CD14-positive monocyte (primary cell): ENCODE data around the gene FUCA2. TPM values are rescaled to one million over a fixed set of nuclear protein-coding genes. Genes with fewer than 3 reads are reported as not detected.

Source experiments
- DNase-seq, 3 donors: peaks; one replicate each; pipeline ENCODE4 v3.0.0-alpha.2; 2011 to 2022
- H2AFZ ChIP-seq: 2 replicates; pipeline ENCODE4 v1.6.0; 2012; ENCODE audit warnings: mild to moderate bottlenecking, low read depth, low read length, inconsistent platforms; ENCODE audit not compliant: insufficient read depth, poor library complexity, severe bottlenecking
- H3K27ac ChIP-seq, 2 donors: 1 replicate in 1 of 2; 2 replicates in 1 of 2; pipeline ENCODE4 v1.5.1; 2012 to 2013; ENCODE audit warnings: low read length in 2 of 2, control low read depth in 1 of 2, inconsistent platforms in 1 of 2, low read depth in 1 of 2, mild to moderate bottlenecking in 1 of 2
- H3K27me3 ChIP-seq, 2 donors: one replicate each; pipeline versions ENCODE4 v1.6.0 to v1.6.1; 2011 to 2013; ENCODE audit warnings: low read length in 2 of 2; ENCODE audit not compliant: control insufficient read depth in 2 of 2, insufficient read depth in 2 of 2
- H3K36me3 ChIP-seq, 2 donors: replicated peaks in 1 of 2; 1 replicate in 1 of 2; 2 replicates in 1 of 2; pipeline versions ENCODE4 v1.5.1 to v1.6.1; 2012 to 2013; ENCODE audit warnings: low read length in 2 of 2, control low read depth in 1 of 2, inconsistent platforms in 1 of 2, mild to moderate bottlenecking in 1 of 2; ENCODE audit not compliant: insufficient read depth in 2 of 2, control insufficient read depth in 1 of 2
- H3K4me1 ChIP-seq, 2 donors: 1 replicate in 1 of 2; 2 replicates in 1 of 2; pipeline versions ENCODE4 v1.5.1 to v1.6.1; 2012 to 2013; ENCODE audit warnings: low read length in 2 of 2, control low read depth in 1 of 2, inconsistent platforms in 1 of 2, mild to moderate bottlenecking in 1 of 2, moderate library complexity in 1 of 2; ENCODE audit not compliant: insufficient read depth in 2 of 2, control insufficient read depth in 1 of 2
- H3K4me2 ChIP-seq: replicated peaks from 2 replicates; pipeline ENCODE3; 2012; ENCODE audit warnings: low read length, moderate library complexity, mild to moderate bottlenecking; ENCODE audit not compliant: poor library complexity, severe bottlenecking; ENCODE audit errors: extremely low read depth
- H3K4me3 ChIP-seq, 3 experiments: fragments of 200-600 bp in 1 of 3; sonication (generic) in 1 of 3; replicated peaks in 1 of 3; 1 replicate in 2 of 3; 2 replicates in 1 of 3; pipeline ENCODE4 v1.5.1; 2011 to 2013; ENCODE audit warnings: low read length in 3 of 3, mild to moderate bottlenecking in 3 of 3, control low read depth in 2 of 3, low read depth in 2 of 3, inconsistent platforms in 1 of 3, moderate library complexity in 1 of 3
- H3K79me2 ChIP-seq: 2 replicates; pipeline ENCODE4 v1.6.0; 2012; ENCODE audit warnings: mild to moderate bottlenecking, control low read depth, inconsistent platforms, low read length, moderate library complexity; ENCODE audit not compliant: insufficient read depth
- H3K9ac ChIP-seq: 2 replicates; pipeline ENCODE4 v1.6.0; 2017; ENCODE audit warnings: low read length, mild to moderate bottlenecking; ENCODE audit not compliant: insufficient read depth, poor library complexity, severe bottlenecking
- H3K9me3 ChIP-seq, 2 donors: replicated peaks in 1 of 2; 1 replicate in 1 of 2; 2 replicates in 1 of 2; pipeline versions ENCODE4 v1.5.1 to v1.6.1; 2012 to 2013; ENCODE audit warnings: low read length in 2 of 2, control low read depth in 1 of 2; ENCODE audit not compliant: control insufficient read depth in 1 of 2, insufficient read depth in 1 of 2
- H4K20me1 ChIP-seq: 2 replicates; pipeline ENCODE4 v1.6.0; 2012; ENCODE audit warnings: mild to moderate bottlenecking, low read length, control low read depth, moderate library complexity; ENCODE audit not compliant: insufficient read depth
- H3K27ac Mint-ChIP-seq, 7 donors: one replicate each; pipeline ENCODE4 v1.8.0; 2020; ENCODE audit warnings: mild to moderate bottlenecking in 7 of 7, mixed read lengths in 7 of 7, moderate library complexity in 6 of 7, inconsistent platforms in 2 of 7
- H3K27me3 Mint-ChIP-seq, 3 donors: one replicate each; pipeline ENCODE4 v1.8.0; 2021 to 2022; ENCODE audit warnings: low read depth in 3 of 3, mild to moderate bottlenecking in 3 of 3, mixed read lengths in 3 of 3, moderate library complexity in 3 of 3, inconsistent platforms in 1 of 3
- H3K36me3 Mint-ChIP-seq, 2 donors: one replicate each; pipeline ENCODE4 v1.8.0; 2020; ENCODE audit warnings: mixed read lengths in 2 of 2, inconsistent platforms in 1 of 2, mild to moderate bottlenecking in 1 of 2
- H3K4me1 Mint-ChIP-seq: one replicate; pipeline ENCODE4 v1.8.0; 2020; ENCODE audit warnings: mild to moderate bottlenecking, mixed read lengths
- H3K4me3 Mint-ChIP-seq, 2 donors: one replicate each; pipeline ENCODE4 v1.8.0; 2020; ENCODE audit warnings: mild to moderate bottlenecking in 2 of 2, mixed read lengths in 2 of 2, moderate library complexity in 1 of 2
- H3K9me3 Mint-ChIP-seq, 7 donors: one replicate each; pipeline ENCODE4 v1.8.0; 2020 to 2022; ENCODE audit warnings: mixed read lengths in 7 of 7, mild to moderate bottlenecking in 6 of 7, moderate library complexity in 6 of 7, inconsistent platforms in 2 of 7
- CTCF ChIP-seq: fragments of 200-600 bp; IDR thresholded peaks from one replicate; pipeline ENCODE4 v1.8.0; 2022; ENCODE audit warnings: antibody characterized with exemption, mild to moderate bottlenecking
- WGBS: methylation state at CpG from one replicate; pipeline ENCODE4 v1.1.5; 2013; ENCODE audit warnings: missing lambda C conversion rate; ENCODE audit not compliant: insufficient coverage; 5-methylcytosine and 5-hydroxymethylcytosine counted together
- intact Hi-C, 2 donors: fragments of 100-400 bp; cut with micrococcal nuclease; formaldehyde crosslinking; loops; one replicate each; pipeline versions ENCODE4 v1.15.0 to v1.15.1; 2023
- polyA plus RNA-seq, 3 donors: library from polyadenylated mRNA; depleted of rRNA in 1 of 3; unstranded in 2 of 3; stranded (reverse) in 1 of 3; fragments of 300-500 nt in 2 of 3; fragments of >200 nt in 1 of 3; fragmentation: Illumina TruSeq in 2 of 3; gene quantifications; 1 replicate in 2 of 3; 2 replicates in 1 of 3; pipeline ENCODE4 v1.2.3, GENCODE V29; 2012 to 2021

The FUCA2 gene
- polyA plus RNA-seq, 3 donors, result 35.7 to 93.5 (median 83.7) TPM

- TF ChIP-seq CTCF, result no peak
- peaks cover 0 to 4% (median 2%) of the 10 kb centered on the region in 3 donors for H3K27me3 Mint-ChIP-seq
- peaks cover 33% of the 10 kb centered on the region for H3K4me1 Mint-ChIP-seq
Measured at GRCh38 chr6:143522039-143522600, 10.6 kb upstream of the FUCA2 start.

GRCh38 chr6:143517447-143517773 is 5.9 kb upstream of the FUCA2 start:
- intact Hi-C loops, result loop anchor here in 1 of 2 donors (10.0 kb wide), 1 partner anchor 63 kb away; the partner anchor contains the start of genes ADAT2 and PEX3
- H3K4me3 Mint-ChIP-seq, result no peak overlapping the region

More at GRCh38 chr6:143522039-143522600, 10.6 kb upstream of the FUCA2 start:
- H3K27ac Mint-ChIP-seq, result no peak overlapping the region
- DNase-seq, result no peak
- H3K9me3 Mint-ChIP-seq, result peaks cover 4 to 12% (median 9%) of the 10 kb centered on the region in 7 donors
- peaks cover 3 to 6% of the 10 kb centered on the region in 2 donors for H3K36me3 Mint-ChIP-seq
- intact Hi-C loops, result no loop called here
- H3K27ac ChIP-seq, result no peak overlapping the region
- H3K9me3 ChIP-seq, result peaks cover 6 to 7% of the 10 kb centered on the region in 2 donors
- no peaks in the 10 kb centered on the region for H3K79me2 ChIP-seq
- peaks cover 23 to 25% of the 10 kb centered on the region in 2 donors for H3K4me1 ChIP-seq
- no peak overlapping the region for H3K4me3 Mint-ChIP-seq
- no peak overlapping the region for H3K9ac ChIP-seq
- H3K27me3 ChIP-seq, result no peaks in the 10 kb centered on the region
- H2AFZ ChIP-seq, result no peak overlapping the region
- H3K4me3 ChIP-seq, result no peak overlapping the region
- H3K36me3 ChIP-seq, result no peaks in the 10 kb centered on the region
- WGBS, result 92% methylated on average over 7 of the region's 8 CpGs
- no peaks in the 10 kb centered on the region for H4K20me1 ChIP-seq
- no peak overlapping the region for H3K4me2 ChIP-seq

More at GRCh38 chr6:143517447-143517773, 5.9 kb upstream of the FUCA2 start:
- WGBS, result 71% methylated on average over 1 of the region's 3 CpGs
- H3K4me3 ChIP-seq, result no peak overlapping the region
- H3K9me3 ChIP-seq, result no peaks in the 10 kb centered on the region
- peaks cover 0 to 4% (median 2%) of the 10 kb centered on the region in 3 donors for H3K27me3 Mint-ChIP-seq
- no peak overlapping the region for H2AFZ ChIP-seq
- no peak for DNase-seq
- no peak overlapping the region for H3K4me2 ChIP-seq
- TF ChIP-seq CTCF, result no peak
- no peaks in the 10 kb centered on the region for H3K36me3 ChIP-seq
- no peak overlapping the region for H3K27ac ChIP-seq
- peaks cover 0 to 7% (median 2%) of the 10 kb centered on the region in 7 donors for H3K9me3 Mint-ChIP-seq
- H3K9ac ChIP-seq, result no peak overlapping the region
- H3K36me3 Mint-ChIP-seq, result peaks cover 0 to 2% of the 10 kb centered on the region in 2 donors
- H3K27me3 ChIP-seq, result no peaks in the 10 kb centered on the region
- peak overlapping the region in 1 of 7 donors; percentile 37 for H3K27ac Mint-ChIP-seq
- H4K20me1 ChIP-seq, result no peaks in the 10 kb centered on the region
- peaks cover 3% of the 10 kb centered on the region for H3K79me2 ChIP-seq
- peaks cover 14 to 16% of the 10 kb centered on the region in 2 donors for H3K4me1 ChIP-seq
- peaks cover 22% of the 10 kb centered on the region for H3K4me1 Mint-ChIP-seq
